GM10248 (cell line): Measurements from ENCODE around the gene SLC25A38.

Source experiments
- CTCF ChIA-PET: fragments of 300-600 bp; sonication (Branson Sonifier 250); formaldehyde crosslinking; extraction: SDS; loops from one replicate; lab custom pipeline; 2021; ENCODE audit warnings: antibody characterized with exemption; lab: Yijun Ruan, JAX
- POLR2A ChIA-PET: fragments of 350-650 bp; sonication (Branson Sonifier 250); formaldehyde crosslinking; extraction: SDS; loops from one replicate; lab custom pipeline; 2020; ENCODE audit warnings: antibody characterized with exemption; lab: Yijun Ruan, JAX
- DNase-seq: peaks from one replicate; pipeline ENCODE4 v3.0.0; 2012; ENCODE audit errors: extremely low spot score
- CTCF ChIP-seq: IDR thresholded peaks from 2 replicates; pipeline ENCODE4 v1.5.1; 2012; ENCODE audit warnings: mild to moderate bottlenecking, low read depth; ENCODE audit errors: extremely low read depth, missing control alignments, control extremely low read depth

SLC25A38 gene

GRCh38 chr3:39445927-39446326 is 62.8 kb downstream of the SLC25A38 start:
- POLR2A ChIA-PET: interaction anchor here (0.6 kb wide), 1 partner anchor 15 kb away, joined by 3 read pairs; no protein-coding TSS in a partner anchor
- CTCF ChIA-PET: interaction anchor here (1.3 to 4.4 kb wide), 7 partner anchors 9 to 733 kb away, joined by 3 to 34 read pairs (median 14); no protein-coding TSS in a partner anchor
- TF ChIP-seq CTCF: no peak
- no peak for DNase-seq

- TF ChIP-seq CTCF: no peak
- CTCF ChIA-PET: interaction anchor here (1.3 to 4.4 kb wide), 10 partner anchors 9 to 733 kb away, joined by 3 to 34 read pairs (median 9); no protein-coding TSS in a partner anchor
- DNase-seq: no peak
- POLR2A ChIA-PET: interaction anchor here (0.6 to 0.7 kb wide), 2 partner anchors 15 to 982 kb away, joined by 3 read pairs; no protein-coding TSS in a partner anchor
These were observed 63.3 kb downstream of the SLC25A38 start for GRCh38 chr3:39446444-39446843.
